GM18517 (cell line): Measurements from ENCODE around the gene HOXC13.

ENCODE experiments used
- ATAC-seq: cut with Tn5 transposase; IDR thresholded peaks from one replicate; pipeline ENCODE4 v1.9.1; 2021; ENCODE audit warnings: mild to moderate bottlenecking, moderate library complexity; ENCODE audit not compliant: unreplicated experiment

HOXC13 gene

GRCh38 chr12:53992377-53992889, 53.8 kb downstream of the HOXC13 start:
- no peak for ATAC-seq

GRCh38 chr12:53993162-53994008, 54.8 kb downstream of the HOXC13 start:
- ATAC-seq: no peak

- ATAC-seq: no peak
Observed at GRCh38 chr12:53994009-53994263, 55.3 kb downstream of the HOXC13 start.

- no peak for ATAC-seq
Observed at GRCh38 chr12:53994264-53995001, 55.8 kb downstream of the HOXC13 start.

- ATAC-seq: no peak
Observed at GRCh38 chr12:53995002-53995377, 56.4 kb downstream of the HOXC13 start.

- ATAC-seq: no peak
Observed at GRCh38 chr12:53995378-53996239, 57.0 kb downstream of the HOXC13 start.
